SH-SY5Y (cell line): ENCODE results near the gene SPIN2B.

Experiments
- GATA2 ChIP-seq: IDR thresholded peaks from 2 replicates; pipeline ENCODE4 v1.6.1; 2011; ENCODE audit warnings: mild to moderate bottlenecking, low read depth, low read length
- GATA3 ChIP-seq: IDR thresholded peaks from 2 replicates; pipeline ENCODE4 v1.6.1; 2011; ENCODE audit warnings: low read depth, mild to moderate bottlenecking, low read length, moderate library complexity

DNA sequence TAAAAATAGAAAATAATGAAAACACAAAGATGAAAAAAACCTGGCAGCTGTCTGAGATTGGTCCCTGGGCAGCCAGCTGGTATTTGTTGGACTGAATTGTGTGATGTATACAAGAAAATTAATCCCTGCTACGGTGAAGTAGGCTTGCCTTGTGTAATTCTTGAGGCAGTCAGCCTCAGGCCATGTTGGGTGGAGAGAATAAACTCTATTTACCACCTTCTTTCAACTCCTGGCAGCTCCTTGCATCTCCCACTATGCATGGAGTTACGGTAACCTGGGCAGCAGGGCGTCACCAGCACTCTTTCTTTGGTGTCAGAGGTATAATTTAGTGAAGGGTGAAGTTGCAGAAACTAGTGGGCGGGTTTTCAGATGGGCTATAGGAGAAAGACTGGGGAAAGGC lies 12.4 kb upstream of the SPIN2B start:
- no peak for TF ChIP-seq GATA2
- TF ChIP-seq GATA3 = no peak
